GM12891 (cell line): ENCODE results near the gene MEI1.
"Not testable (repeated sequence)": the region's sequence is repeated elsewhere in the genome, so short reads cannot be mapped to it uniquely, and the experiment has no call there.

Experiments
- DNase-seq: peaks from one replicate; pipeline ENCODE4 v3.0.0; 2011; ENCODE audit warnings: low spot score; ENCODE audit not compliant: insufficient read length
- FAIRE-seq: peaks from 2 replicates; lab custom pipeline; 2011; peaks lifted over from hg19 to GRCh38; lab: Jason Lieb, UNC
- PAX5 ChIP-seq: IDR thresholded peaks from 2 replicates; pipeline ENCODE4 v1.6.1; 2011; ENCODE audit warnings: low read length, moderate library complexity, mild to moderate bottlenecking; ENCODE audit not compliant: insufficient read depth, severe bottlenecking
- POLR2A ChIP-seq: IDR thresholded peaks from 2 replicates; pipeline ENCODE4 v1.6.1; 2011; ENCODE audit warnings: low read depth, low read length, control low read depth
- POLR2AphosphoS5 ChIP-seq: IDR thresholded peaks from 2 replicates; pipeline ENCODE4 v1.6.1; 2011; ENCODE audit warnings: low read depth, low read length, control low read depth
- POU2F2 ChIP-seq: IDR thresholded peaks from 2 replicates; pipeline ENCODE4 v1.6.1; 2011; ENCODE audit warnings: low read depth, mild to moderate bottlenecking, control low read depth, low read length, moderate library complexity
- SPI1 ChIP-seq: IDR thresholded peaks from 2 replicates; pipeline ENCODE4 v1.6.1; 2011; ENCODE audit warnings: low read depth, low read length, control low read depth
- TAF1 ChIP-seq: IDR thresholded peaks from 2 replicates; pipeline ENCODE4 v1.6.1; 2011; ENCODE audit warnings: low read depth, low read length, control low read depth

The MEI1 gene

DNA sequence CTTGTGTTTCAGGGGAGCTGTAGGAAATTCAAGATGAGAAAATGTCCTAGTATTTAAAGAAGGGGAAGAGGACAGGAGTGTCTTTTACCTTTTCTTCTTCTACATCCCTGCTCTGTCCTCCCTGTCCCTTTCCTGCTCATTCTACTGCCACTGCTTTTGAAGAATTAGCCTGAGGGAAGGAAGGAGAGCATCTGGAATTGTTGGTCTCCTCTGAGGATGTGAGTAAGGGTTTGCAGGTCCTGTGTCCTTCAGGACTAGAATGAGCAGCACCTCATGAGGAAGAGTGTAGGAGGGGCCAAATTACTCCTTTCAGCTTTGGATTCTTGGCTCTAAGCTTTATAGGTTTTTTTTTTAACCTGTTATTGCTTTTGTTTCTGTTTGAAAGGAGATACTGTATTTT is 34.8 kb upstream of the MEI1 start:
- no peak for TF ChIP-seq SPI1
- no peak for TF ChIP-seq PAX5
- TF ChIP-seq TAF1, result no peak
- TF ChIP-seq POU2F2, result no peak
- DNase-seq (no peak), FAIRE-seq (no peak)

DNA sequence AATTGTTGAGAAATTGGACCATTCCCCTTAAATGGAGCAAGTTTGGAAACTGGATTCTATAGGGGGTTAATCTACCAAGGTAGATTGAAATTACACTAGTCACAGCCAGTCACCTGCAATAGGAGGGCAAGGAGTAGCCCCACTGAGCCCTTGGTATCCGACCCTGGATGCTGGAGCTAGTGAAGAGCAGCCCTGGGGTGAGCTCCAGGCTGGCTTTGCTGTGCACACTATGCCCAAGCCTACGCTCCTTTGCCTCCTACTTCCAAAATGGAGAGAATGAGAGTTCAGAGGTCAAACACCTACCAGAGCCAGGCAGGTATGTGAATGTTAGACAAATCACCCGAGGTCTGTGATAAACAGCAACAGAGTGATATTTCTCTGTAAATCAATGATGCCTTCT is 34.4 kb upstream of the MEI1 start:
- DNase-seq (no peak), FAIRE-seq (no peak)
- no peak for TF ChIP-seq PAX5

GRCh38 chr22:41668971-41669911 is 30.1 kb upstream of the MEI1 start:
- FAIRE-seq, result no peak

DNA sequence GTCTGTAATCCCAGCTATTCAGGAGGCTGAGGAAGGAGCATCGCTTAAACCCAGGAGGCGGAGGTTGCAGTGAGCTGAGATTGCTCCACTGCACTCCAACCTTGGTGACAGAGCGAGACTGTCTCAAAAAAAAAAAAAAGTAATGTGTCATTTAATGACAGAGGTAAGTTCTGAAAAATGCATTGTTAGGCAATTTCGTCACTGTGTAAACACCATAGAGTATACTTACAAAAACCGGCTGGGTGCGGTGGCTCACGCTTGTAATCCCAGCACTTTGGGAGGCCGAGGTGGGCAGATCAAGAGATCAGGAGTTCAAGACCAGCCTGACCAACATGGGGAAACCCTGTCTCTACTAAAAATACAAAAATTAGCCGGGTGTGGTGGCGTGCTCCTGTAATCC is 27.2 kb upstream of the MEI1 start:
- DNase-seq, FAIRE-seq: not testable (repeated sequence)

More at GRCh38 chr22:41668971-41669911, 30.1 kb upstream of the MEI1 start:
- no peak for DNase-seq
- TF ChIP-seq POU2F2 (no peak), POLR2A (no peak), PAX5 (no peak), TAF1 (no peak), POLR2AphosphoS5 (no peak), SPI1 (no peak)

DNA sequence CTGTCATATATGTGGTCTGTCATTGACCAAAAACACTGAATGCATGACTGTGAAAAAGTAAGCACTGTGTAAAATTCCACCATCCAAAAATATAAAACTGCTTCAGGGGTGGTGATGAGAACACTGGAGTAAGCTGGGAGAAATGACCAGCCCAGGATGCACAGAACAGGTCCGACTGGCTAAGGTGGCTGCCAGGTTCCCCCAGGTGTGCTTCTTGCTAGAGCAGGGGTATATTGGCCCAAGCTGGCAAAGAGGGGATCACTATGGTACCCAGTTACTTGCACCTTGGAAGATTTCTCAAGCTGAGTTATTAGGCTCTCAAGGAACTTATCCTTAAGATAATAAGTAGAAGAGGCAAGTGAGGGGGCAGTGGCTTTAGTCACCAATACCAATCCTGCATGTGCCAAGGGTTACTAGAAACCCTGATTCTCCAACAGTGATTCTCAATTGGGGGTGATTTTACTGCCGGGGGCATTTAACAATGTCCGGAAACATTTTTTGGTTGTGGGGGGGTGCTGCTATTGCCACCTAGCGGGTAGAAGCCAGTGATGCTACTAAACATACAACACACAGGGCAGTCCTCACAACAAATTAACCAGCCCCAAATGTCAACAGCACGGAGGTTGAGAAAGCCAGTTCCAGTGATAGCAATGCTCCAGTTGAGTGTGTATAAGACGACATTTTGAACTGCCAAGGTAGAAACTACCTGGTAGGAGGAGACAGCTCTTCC is 26.4 kb upstream of the MEI1 start:
- no peak for FAIRE-seq
- TF ChIP-seq PAX5 (no peak), POLR2AphosphoS5 (no peak), TAF1 (no peak), POLR2A (no peak; the same call in 1 of the 2 replicates), POU2F2 (no peak), SPI1 (no peak)
- DNase-seq, result no peak

- TF ChIP-seq POU2F2, result no peak
- TF ChIP-seq TAF1, result no peak
- no peak for TF ChIP-seq SPI1
- TF ChIP-seq PAX5, result no peak
- no peak for TF ChIP-seq POLR2AphosphoS5
- TF ChIP-seq POLR2A, result no peak
- no peak for DNase-seq
- no peak for FAIRE-seq
Measured at GRCh38 chr22:41674846-41675340, 24.4 kb upstream of the MEI1 start.

- FAIRE-seq, result no peak
- DNase-seq, result no peak
- TF ChIP-seq POU2F2 (no peak), SPI1 (no peak), TAF1 (no peak), POLR2AphosphoS5 (no peak), PAX5 (no peak), POLR2A (no peak)
Measured at GRCh38 chr22:41676134-41676533, 23.2 kb upstream of the MEI1 start.

DNA sequence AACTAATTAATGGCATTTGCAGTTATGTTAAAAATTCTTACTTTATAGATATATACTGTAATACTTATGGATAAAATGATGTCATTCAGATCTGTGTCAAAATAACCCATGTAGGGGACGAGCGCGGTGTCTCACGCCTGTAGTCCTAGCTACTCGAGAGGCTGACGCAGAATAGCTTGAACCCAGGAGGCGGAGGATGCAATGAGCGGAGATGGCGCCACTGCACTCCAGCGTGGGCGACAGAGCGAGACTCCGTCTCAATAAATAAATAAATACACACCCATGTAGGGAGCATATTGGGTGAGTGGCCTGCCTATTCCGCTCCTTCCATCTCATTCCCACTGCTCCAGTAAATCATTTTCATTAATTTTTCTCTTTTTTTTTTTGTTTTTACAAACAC is 17.7 kb upstream of the MEI1 start:
- DNase-seq, result no peak
- TF ChIP-seq TAF1 (no peak), POLR2AphosphoS5 (no peak), POLR2A (no peak), SPI1 (no peak), POU2F2 (no peak)
- no peak for FAIRE-seq

GRCh38 chr22:41682033-41682807 is 17.1 kb upstream of the MEI1 start:
- TF ChIP-seq POU2F2 (no peak), POLR2AphosphoS5 (peak; percentile 81), TAF1 (peak; percentile 38; the same call in 1 of the 2 replicates), SPI1 (no peak), PAX5 (no peak), POLR2A (peak; percentile 80)
- FAIRE-seq, result peak; percentile 93
- DNase-seq, result peak; percentile 56
